Measurements from ENCODE around the gene PYGO2.

- TF ChIP-seq PPARA (CRISPR knock-in tag; IDR thresholded peaks at IDR 0.05; ENCODE audit: borderline replicate concordance) (no peak), CREB5 (CRISPR knock-in tag; IDR thresholded peaks at IDR 0.05; ENCODE audit: low read depth) (no peak), ZC3H10 (CRISPR knock-in tag; IDR thresholded peaks at IDR 0.05) (no peak), ZFP30 (CRISPR knock-in tag; IDR thresholded peaks at IDR 0.05) (no peak), BACH2 (CRISPR knock-in tag; IDR thresholded peaks at IDR 0.05; ENCODE audit: borderline replicate concordance) (no peak), ARNTL (CRISPR knock-in tag; IDR thresholded peaks at IDR 0.05; ENCODE audit: borderline replicate concordance, low read depth) (no peak)
- TF ChIP-seq, protein P1, sequence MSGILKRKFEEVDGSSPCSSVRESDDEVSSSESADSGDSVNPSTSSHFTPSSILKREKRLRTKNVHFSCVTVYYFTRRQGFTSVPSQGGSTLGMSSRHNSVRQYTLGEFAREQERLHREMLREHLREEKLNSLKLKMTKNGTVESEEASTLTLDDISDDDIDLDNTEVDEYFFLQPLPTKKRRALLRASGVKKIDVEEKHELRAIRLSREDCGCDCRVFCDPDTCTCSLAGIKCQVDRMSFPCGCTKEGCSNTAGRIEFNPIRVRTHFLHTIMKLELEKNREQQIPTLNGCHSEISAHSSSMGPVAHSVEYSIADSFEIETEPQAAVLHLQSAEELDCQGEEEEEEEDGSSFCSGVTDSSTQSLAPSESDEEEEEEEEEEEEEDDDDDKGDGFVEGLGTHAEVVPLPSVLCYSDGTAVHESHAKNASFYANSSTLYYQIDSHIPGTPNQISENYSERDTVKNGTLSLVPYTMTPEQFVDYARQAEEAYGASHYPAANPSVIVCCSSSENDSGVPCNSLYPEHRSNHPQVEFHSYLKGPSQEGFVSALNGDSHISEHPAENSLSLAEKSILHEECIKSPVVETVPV (CRISPR knock-in tag; IDR thresholded peaks at IDR 0.05): no peak
Observed at GRCh38 chr1:155005076-155006011, 43.8 kb upstream of the PYGO2 start.

Measured in SK-N-SH treated with all-trans-retinoic acid at 6 μM for 48 hours (cell line).